Measurements from ENCODE around the gene TMEM238. TPM values are rescaled to one million over a fixed set of nuclear protein-coding genes. Genes with fewer than 3 reads are reported as not detected.
"Not testable (repeated sequence)": the region's sequence is repeated elsewhere in the genome, so short reads cannot be mapped to it uniquely, and the experiment has no call there.

Gene TMEM238
- total RNA-seq, 2 experiments from 2014 or later: 9.4 to 10.6 TPM

DNA sequence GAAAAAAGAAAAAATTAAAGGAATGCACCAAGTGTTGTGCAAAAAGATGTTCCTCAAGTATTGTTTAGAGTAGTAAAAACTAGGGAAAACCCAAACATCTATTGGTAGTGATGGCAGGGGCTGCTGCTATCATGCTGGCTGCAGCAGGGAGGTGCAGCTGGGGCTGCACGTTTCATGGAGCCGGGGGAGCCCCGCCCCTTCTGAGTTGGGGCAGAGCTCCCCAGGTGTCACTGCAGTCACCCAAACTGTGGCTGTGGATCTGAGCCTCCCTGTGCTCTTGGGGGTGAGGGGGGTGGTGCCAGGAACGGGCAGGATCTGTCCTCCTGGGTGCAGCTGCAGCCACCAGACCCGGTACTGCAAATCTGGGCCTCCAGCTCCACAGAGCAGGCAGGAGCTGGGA is 35.0 kb upstream of the TMEM238 start:
- H3K27me3 Mint-ChIP-seq: no peaks in the 10 kb centered on the region
- peaks cover 8% of the 10 kb centered on the region for H3K4me1 Mint-ChIP-seq (ENCODE audit: low read depth)
- DNase-seq (no peak), ATAC-seq (no peak)
- ChIA-PET POLR2A (interaction anchor here (0.9 to 1.4 kb wide), 2 partner anchors 12 to 18 kb away, joined by 3 to 5 read pairs; no protein-coding TSS in a partner anchor), CTCF (interaction anchor here (0.9 to 2.4 kb wide), 9 partner anchors 9 to 301 kb away, joined by 3 to 9 read pairs (median 3); no protein-coding TSS in a partner anchor)
- intact Hi-C loops (cut with micrococcal nuclease): no loop called here
- TF ChIP-seq, protein P1, sequence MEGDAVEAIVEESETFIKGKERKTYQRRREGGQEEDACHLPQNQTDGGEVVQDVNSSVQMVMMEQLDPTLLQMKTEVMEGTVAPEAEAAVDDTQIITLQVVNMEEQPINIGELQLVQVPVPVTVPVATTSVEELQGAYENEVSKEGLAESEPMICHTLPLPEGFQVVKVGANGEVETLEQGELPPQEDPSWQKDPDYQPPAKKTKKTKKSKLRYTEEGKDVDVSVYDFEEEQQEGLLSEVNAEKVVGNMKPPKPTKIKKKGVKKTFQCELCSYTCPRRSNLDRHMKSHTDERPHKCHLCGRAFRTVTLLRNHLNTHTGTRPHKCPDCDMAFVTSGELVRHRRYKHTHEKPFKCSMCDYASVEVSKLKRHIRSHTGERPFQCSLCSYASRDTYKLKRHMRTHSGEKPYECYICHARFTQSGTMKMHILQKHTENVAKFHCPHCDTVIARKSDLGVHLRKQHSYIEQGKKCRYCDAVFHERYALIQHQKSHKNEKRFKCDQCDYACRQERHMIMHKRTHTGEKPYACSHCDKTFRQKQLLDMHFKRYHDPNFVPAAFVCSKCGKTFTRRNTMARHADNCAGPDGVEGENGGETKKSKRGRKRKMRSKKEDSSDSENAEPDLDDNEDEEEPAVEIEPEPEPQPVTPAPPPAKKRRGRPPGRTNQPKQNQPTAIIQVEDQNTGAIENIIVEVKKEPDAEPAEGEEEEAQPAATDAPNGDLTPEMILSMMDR (IDR thresholded peaks at IDR 0.05): no peak
- H3K36me3 Mint-ChIP-seq (ENCODE audit: low read depth): no peaks in the 10 kb centered on the region
- H3K4me3 Mint-ChIP-seq: no peak overlapping the region
- H3K27ac Mint-ChIP-seq: no peak overlapping the region
- H3K9me3 Mint-ChIP-seq: no peaks in the 10 kb centered on the region

DNA sequence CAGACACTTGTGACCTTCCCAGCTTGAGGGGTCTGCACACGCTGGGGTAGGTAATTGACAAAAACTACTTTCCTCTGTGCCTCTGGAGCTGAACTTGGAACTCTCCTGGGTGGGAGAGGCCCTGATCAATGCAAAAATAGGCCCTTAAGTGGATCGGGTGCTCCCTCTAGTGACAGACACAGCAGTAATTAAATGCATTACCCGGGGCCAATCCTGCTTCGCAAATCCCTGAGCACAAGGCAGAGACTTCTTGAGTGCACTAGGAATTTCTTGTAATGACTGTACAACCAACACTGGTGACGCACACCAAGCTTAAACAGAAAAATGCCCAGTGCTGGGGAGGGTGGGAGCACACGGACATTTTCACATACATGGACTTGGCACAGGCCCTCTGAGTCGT is 34.1 kb upstream of the TMEM238 start:
- CTCF ChIA-PET: interaction anchor here (0.6 to 2.4 kb wide), 12 partner anchors 9 to 300 kb away, joined by 3 to 9 read pairs (median 4); no protein-coding TSS in a partner anchor
- Mint-ChIP-seq H3K4me3 (no peak overlapping the region), H3K36me3 (ENCODE audit: low read depth) (no peaks in the 10 kb centered on the region), H3K27me3 (no peaks in the 10 kb centered on the region), H3K4me1 (ENCODE audit: low read depth) (peaks cover 8% of the 10 kb centered on the region), H3K9me3 (no peaks in the 10 kb centered on the region), H3K27ac (no peak overlapping the region)
- POLR2A ChIA-PET: interaction anchor here (0.6 to 1.4 kb wide), 10 partner anchors 11 to 165 kb away, joined by 3 to 5 read pairs (median 4); partner anchors contain the start of gene HSPBP1
- TF ChIP-seq, protein P1 (IDR thresholded peaks at IDR 0.05): peak; percentile 84
- peak; percentile 85 for ATAC-seq
- intact Hi-C loops (cut with micrococcal nuclease): no loop called here
- DNase-seq: peak; percentile 68

DNA sequence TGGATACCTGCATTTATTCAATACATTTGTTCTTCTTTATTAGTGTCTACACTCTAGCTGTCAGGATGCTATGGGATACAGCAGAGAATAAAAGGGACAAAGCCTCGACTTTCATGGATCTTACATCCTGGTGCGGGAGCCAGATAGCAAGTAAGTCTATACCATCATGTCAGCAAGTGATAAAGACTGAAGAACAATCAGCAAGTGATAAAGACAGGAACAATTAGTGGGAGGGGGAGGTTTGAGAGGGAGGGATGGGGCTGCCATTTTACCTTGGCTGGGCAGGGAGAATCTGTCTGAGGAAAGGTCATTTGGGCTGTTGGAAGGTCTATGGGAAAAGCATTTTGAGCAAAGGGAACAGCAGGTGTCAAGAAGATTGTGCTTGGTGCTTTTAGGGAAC is 26.1 kb upstream of the TMEM238 start:
- H3K9me3 Mint-ChIP-seq: peaks cover 9% of the 10 kb centered on the region
- ChIA-PET CTCF (interaction anchor here (0.8 kb wide), 1 partner anchor 108 kb away, joined by 3 read pairs; no protein-coding TSS in a partner anchor), POLR2A (interaction anchor here (0.7 to 8.6 kb wide), 2 partner anchors 23 to 129 kb away, joined by 5 to 217 read pairs; partner anchors contain the start of genes RPL28 and TMEM238)
- H3K4me1 Mint-ChIP-seq (ENCODE audit: low read depth): peaks cover 22% of the 10 kb centered on the region
- intact Hi-C loops (cut with micrococcal nuclease): no loop called here
- H3K27me3 Mint-ChIP-seq: no peaks in the 10 kb centered on the region
- H3K4me3 Mint-ChIP-seq: no peak overlapping the region
- no peak overlapping the region for H3K27ac Mint-ChIP-seq
- ATAC-seq (no peak), DNase-seq (no peak)
- TF ChIP-seq, protein P1 (IDR thresholded peaks at IDR 0.05): no peak
- peaks cover 28% of the 10 kb centered on the region for H3K36me3 Mint-ChIP-seq (ENCODE audit: low read depth)

DNA sequence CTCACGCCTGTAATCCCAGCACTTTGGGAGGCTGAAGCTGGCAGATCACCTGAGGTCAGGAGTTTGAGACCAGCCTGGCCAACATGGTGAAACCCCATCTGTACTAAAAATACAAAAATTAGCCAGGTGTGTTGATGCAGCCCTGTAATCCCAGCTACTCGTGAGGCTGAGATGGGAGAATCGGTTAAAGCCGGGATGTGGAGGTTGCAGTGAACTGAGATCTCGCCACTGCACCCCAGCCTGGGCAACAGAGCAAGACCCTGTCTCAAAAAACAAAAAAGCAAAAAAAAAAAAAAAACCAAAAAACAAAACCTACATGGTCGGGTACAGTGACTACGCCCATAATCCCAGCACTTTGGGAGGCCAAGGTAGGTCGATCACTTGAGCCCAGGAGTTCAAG is 25.1 kb upstream of the TMEM238 start:
- ATAC-seq; DNase-seq; intact Hi-C loops (cut with micrococcal nuclease); H3K9me3 Mint-ChIP-seq; H3K27me3 Mint-ChIP-seq; H3K4me3 Mint-ChIP-seq: not testable (repeated sequence)
- peaks cover 33% of the 10 kb centered on the region for H3K36me3 Mint-ChIP-seq (ENCODE audit: low read depth)
- peaks cover 22% of the 10 kb centered on the region for H3K4me1 Mint-ChIP-seq (ENCODE audit: low read depth)
- CTCF ChIA-PET: interaction anchor here (0.8 to 1.5 kb wide), 4 partner anchors 9 to 108 kb away, joined by 3 to 9 read pairs (median 4); no protein-coding TSS in a partner anchor
- peak overlapping the region; percentile 97 for H3K27ac Mint-ChIP-seq
- POLR2A ChIA-PET: interaction anchor here (0.6 to 8.6 kb wide), 7 partner anchors 9 to 108 kb away, joined by 3 to 217 read pairs (median 4); partner anchors contain the start of genes KMT5C, RPL28 and TMEM238

DNA sequence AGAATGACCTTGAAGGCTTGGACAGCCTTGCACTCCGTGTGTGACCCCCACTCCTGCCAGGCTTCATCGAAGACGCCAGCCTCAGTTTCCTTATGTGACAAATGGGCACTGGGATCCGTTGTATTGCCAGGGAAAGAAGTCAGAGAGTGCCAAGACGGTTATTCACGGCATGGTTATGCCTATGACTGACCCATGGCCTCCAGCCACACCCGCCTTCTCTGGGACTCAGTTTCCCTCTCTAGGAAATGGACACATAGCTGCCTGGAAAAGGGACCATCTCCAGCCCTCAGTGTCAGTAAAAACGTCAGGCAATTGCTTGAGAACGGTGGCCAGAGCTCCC is 24.4 kb upstream of the TMEM238 start:
- H3K27me3 Mint-ChIP-seq: no peaks in the 10 kb centered on the region
- H3K9me3 Mint-ChIP-seq: peaks cover 9% of the 10 kb centered on the region
- POLR2A ChIA-PET: interaction anchor here (0.9 to 8.6 kb wide), 5 partner anchors 9 to 69 kb away, joined by 3 to 217 read pairs (median 4); partner anchors contain the start of genes KMT5C, RPL28 and TMEM238
- CTCF ChIA-PET: interaction anchor here (0.9 to 1.5 kb wide), 3 partner anchors 9 to 107 kb away, joined by 3 to 9 read pairs (median 5); no protein-coding TSS in a partner anchor
- TF ChIP-seq, protein P1 (IDR thresholded peaks at IDR 0.05): no peak
- peaks cover 38% of the 10 kb centered on the region for H3K36me3 Mint-ChIP-seq (ENCODE audit: low read depth)
- DNase-seq (no peak), ATAC-seq (no peak)
- intact Hi-C loops (cut with micrococcal nuclease): no loop called here
- peak overlapping the region; percentile 97 for H3K27ac Mint-ChIP-seq
- H3K4me3 Mint-ChIP-seq: peak overlapping the region; percentile 92
- H3K4me1 Mint-ChIP-seq (ENCODE audit: low read depth): peaks cover 23% of the 10 kb centered on the region
